NCI-H2227 (cell line): ENCODE results near the gene INSIG2.

Experiments
- DNase-seq: peaks from one replicate; lab custom pipeline; 2025; ENCODE audit not compliant: unreplicated experiment; lab: John Stamatoyannopoulos, UW

Gene INSIG2

DNA sequence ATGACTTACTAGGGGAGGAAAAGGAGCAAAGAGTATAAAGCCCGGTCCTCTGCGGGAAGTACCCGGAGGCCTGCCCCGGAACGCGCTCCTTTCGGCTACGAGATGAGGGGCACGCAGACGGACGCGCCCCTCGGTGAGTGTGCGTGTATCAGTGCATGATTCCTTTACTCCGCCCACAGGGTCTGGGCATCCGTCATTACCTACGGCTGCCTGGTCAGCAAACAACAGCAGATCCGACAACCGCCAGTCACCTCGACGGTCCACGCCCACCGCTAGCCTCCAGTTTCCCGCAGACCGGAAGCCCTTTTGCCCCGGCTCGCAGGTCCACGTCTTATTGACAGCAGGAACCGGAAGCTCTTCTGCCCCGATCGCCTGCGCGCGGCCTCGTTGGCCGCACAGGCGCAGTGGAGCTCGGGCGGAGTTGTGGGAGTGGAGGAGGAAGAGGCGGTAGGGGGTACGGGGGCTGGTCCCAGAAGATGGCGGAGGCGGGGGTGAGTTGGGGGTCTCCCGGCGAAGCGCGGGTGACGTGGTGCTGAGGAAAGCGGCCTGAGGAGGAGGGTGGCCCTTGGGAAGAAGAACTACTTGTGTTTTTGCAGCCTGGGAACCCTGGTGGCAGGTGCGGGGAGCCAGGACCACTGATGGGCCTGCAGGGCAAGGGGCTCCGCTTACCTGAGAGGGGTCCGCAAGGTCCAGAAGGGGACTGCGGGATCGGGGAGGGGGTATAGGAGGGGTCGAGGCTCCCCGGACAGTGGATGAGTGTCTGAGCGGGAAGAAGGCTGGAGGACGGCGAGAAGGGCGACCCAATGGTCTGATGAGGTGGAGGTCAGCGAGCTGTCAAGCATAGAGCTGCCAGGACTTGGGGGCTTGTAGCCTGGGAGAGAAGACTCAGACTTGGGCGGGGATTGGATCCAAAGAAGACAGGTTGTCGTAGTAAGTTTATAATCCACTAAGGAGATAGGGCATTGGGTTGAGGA lies at the start of gene INSIG2:
Gene INSIG2, plus strand, starts transcription at position 421 of the 974 bp plus-strand sequence. CDS start 8,086 bp downstream, outside the sequence.
- DNase-seq = peak; percentile 98

DNA sequence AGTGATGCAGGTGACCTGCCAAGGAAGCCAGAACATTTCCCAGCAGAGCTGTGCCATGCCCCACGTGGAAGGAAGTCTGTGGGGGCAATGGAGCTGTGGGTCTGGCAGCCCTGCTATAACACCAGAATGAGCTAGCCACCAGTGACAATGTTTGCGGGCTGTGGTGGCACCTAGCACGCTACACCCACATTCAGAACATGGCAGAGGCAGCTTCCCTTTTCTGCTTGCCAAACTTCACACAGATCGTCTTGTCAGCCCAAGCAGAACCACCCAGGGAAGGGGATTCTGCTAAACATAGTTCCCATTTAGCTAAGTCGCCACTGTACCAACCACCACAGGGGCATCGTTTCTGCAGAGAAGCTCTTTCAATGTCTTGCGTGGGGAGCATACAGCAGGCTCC lies 47.4 kb upstream of the INSIG2 start:
- no peak for DNase-seq

DNA sequence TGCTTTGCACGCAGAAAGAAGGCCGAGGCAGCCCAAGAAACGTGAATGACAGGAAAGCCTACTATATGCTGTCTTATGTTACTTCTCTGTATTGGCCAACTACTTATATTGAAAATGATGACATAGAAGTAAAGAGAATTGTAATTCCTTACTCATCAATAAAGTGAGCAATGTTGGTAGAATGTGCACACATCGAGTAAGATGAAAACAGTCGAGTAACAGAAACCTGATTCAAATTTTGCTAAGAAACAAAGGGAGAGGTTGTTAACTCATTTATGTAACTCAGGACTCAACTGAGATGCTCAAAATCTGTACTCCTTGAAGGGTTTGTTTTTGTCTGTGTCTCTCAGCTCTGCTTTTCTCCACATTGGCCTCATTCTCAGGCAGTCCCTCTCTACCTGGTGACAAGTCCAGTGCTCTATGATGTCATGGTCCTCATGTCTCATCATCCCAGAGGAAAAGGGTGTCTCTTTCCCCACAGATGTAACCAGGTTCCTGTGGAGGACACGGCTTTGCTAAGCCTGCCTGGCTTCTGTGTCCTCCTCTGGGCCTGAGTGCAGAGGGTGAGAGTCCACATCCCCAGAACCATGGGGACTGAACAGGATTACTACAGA lies 44.1 kb upstream of the INSIG2 start:
- no peak for DNase-seq

DNA sequence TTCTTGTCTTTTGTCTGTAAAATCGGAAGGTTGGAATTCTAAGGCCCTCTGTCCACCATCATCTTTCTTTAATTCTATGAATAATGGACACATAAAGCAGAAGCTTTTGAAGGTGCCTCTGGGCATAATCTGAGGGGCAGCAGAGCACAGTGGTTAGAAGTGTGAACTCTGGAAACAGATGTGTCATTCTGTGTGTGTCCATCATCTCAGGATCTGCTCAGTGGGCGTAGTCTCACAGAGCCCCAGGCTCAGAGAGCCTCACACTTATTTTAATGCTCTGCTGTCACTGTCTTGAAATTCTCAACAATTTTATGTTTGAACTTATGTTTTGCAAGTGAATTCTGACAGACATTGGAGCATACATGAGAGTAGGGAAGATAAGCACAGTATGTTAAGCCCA lies 43.4 kb upstream of the INSIG2 start:
- DNase-seq = no peak

DNA sequence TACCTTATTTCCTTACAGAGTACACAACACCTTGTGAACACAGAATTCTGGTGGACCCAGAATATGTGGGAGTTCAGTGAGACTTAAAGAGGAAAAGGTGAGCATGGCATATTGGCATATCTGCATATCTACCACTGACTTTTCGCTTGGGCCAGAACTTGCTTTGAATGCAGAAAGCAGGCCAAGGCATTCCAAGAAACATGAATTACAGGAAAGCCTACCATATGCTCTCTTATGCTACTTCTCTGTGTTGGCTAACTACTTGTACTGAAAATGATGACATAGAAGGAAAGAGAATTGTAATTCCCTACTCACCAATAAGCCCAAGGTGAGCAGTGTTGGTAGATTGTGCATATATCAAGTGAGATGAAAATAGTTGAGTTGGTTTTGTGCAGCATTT lies 43.0 kb upstream of the INSIG2 start:
- no peak for DNase-seq

DNA sequence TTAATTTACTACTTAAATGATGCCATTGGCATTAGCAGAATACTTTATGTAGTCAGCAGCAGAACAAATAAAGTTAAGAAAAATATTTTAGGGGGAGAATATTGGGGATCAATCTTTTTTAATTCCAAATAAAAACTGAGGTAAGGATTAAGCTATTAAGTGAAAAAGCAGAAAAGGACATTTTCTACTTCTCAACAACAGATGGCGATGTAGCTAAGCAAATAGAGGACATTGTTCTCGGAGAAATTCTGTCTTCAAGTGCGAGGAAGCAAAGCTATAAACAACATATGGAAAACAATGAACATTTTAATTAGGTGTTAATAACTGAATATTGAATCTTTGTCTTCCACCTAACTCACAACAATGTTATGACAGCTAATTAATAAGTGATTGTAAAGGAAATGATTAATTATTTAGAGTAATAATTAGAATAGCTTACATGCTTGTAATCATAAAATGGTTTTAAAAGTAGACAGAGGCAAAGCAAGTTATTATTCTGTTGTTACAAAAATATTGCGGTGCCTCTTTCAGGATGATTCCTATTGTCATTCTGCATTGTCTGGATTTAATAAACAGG lies 41.5 kb upstream of the INSIG2 start:
- peak; percentile 51 for DNase-seq

DNA sequence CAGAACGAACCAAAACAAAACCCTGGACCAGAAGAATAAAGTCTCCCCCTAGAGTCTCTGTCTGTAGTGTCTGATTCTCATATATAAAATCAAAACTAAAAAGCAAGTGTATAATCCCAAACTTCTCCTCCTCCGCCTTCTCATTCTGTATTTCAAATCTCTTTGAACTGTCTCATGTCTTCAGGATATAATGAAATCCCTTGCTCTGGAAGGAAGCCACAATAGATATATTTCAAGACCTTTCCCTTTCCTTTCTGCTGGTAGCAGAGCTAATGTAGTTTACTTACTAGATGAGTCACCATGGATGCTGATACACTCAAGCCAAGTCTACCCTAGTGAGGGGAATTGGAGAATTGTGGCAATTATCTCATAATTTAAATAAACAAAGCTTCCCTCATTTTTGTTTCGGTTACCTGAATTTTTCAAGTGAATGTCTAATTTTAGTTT lies 40.9 kb upstream of the INSIG2 start:
- no peak for DNase-seq

DNA sequence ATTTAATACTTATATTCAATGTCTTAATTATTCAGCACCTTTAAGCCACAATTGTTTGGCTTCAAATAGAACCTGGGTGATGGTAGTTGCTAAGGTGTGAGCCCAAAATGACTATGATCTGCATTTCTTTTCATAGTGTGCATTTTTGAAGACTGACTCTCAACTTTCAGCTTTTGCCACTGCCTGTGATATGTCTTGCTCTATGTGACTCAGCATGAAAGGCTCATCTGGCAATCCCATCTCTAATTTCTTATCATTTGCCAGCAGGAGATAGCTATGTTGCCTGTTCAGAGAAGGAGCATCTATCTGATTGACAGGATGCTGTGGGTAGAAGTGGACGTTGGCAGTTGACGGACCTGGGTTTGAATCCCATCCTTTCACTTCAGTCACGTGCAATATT lies 39.9 kb upstream of the INSIG2 start:
- no peak for DNase-seq

DNA sequence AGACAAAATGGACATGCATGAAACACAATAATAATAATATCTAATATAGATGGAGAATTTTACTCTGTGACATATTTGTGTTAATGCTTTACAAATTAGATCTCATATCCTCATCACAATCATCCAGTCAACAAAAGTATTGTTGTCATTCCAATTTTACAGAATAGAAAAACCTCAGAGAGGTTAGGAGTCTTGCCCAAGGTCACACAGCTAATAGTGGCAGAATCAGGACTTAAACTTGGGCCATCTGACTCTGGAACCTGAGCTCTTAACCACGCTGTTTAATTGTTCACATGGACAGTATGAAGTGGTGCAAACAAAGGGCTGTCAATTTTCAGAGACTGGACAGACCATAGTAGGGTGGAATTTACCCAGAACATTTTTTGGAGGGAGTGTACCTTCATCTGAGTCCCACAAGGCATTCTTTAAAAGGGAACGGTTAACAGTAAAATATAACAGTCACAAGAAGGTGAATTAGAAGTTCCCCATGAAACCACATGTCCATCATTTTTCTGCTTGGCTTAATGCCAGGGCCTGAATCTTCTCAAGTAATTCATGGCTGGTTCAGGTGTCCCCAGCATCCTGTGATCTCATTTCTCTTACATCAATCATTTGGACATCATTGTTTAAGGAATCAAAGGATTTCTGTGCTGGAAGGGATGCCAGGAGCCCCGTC lies 39.0 kb upstream of the INSIG2 start:
- no peak for DNase-seq

DNA sequence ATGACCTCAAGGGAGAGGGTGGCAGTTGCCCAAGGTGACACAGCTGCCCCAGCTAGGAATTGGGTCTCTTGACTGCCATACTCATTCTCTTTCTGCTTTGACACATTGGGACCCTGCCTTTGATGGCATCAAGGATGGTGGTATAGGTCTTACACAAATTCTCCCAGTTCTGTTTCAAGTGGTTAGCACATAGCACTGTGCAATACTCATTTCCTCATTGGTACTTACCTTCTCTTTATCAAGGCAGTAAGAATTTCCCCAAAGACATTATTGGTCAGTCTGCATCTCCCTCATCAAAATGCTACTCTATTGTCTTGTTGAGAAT lies 38.5 kb upstream of the INSIG2 start:
- no peak for DNase-seq

DNA sequence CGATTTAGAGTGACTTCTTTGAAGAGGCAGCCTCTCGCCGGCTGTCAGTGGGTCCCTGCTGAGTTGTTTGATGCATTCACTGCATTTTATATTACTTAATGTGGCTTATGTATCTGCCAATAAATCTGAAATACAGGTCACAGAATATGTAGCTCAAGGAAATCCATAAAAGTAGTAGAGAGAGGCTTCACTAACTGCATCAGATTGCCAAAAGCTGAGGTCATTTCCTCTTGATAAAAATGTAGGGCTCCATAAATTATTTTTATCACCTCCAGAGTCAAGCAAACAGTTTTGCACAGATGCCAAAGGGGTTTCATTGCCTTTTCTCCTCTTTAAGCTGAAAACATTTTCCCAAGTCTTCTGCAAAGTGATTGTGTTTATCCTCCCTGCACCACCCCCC lies 37.9 kb upstream of the INSIG2 start:
- no peak for DNase-seq

DNA sequence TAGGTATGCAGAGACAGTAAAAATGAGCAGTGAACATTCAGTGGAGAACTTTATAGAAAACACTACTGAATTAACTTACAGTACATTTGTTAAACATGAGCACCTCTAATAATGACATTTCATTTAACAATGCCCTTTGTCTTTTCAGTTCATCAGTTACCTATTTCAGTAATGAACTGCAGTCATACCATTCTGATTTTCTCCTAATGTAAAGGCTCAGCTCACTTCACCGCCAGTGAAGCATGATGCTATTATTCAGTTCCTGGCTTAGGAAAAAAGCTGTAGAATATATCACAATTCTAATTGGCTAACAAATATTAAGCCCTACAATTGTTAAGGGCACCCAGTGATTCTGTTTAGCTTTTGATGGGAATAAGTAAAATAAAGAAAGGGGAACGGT lies 37.3 kb upstream of the INSIG2 start:
- DNase-seq = no peak

DNA sequence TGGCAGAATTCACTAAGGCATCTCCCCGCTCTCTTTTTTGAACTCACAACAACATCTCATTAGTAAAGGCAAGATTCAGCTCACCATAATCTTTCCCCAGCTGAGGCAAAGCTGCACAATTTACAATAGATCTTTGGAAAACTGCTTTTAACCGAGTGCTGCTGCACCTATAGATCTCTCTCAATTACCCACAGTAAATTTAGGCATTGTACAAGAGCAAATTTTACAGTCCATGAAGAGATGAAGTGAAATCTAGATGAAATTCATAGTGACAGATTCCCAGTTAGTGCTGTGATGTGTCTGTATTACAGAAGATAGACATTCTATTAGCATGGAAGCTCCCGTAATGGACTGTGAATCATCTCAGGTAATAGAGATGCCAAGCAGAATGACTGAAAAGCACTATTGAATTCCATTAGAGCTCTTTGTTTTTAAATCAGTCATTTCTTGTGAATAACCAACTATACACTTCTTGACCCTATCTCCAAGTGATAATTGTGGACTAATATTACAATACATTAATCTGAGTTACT lies 36.4 kb upstream of the INSIG2 start:
- no peak for DNase-seq

DNA sequence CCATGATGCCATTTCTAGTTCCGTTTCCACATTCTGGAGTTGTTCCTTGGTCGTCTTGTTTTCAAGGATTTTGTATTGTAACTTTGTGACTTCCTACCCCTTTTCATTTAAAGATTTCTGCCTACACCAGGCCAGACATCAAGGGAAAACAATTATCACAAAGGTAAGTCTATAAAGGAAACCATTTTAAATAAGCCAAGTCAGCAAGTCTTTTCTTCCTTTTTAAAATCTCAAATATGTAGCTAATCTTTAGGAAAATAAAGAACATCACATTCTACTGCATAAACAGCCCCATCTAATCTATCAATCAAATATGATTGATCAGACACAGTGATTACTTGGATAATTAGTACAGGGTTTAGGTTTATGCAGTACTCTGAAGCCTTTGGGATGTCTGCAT lies 35.8 kb upstream of the INSIG2 start:
- DNase-seq = no peak

DNA sequence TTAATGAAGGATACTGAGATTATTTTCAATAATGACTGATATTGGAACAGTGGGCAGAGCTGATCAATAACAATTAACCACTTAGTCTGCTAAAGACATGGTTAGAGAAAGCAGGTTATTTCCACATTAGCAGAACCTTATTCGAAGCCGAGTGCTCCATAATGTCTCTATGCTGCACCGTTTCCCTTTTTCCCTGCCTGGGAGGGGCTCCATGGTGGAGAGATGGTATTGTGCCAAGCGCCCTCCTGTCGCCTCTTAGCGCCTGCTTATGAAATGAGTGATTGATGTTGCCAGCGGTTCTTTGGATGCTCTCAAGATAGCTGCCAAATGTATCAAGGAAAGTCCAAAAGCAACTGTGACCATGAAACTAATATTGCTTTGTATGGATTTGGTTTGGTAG lies 34.6 kb upstream of the INSIG2 start:
- DNase-seq = no peak

DNA sequence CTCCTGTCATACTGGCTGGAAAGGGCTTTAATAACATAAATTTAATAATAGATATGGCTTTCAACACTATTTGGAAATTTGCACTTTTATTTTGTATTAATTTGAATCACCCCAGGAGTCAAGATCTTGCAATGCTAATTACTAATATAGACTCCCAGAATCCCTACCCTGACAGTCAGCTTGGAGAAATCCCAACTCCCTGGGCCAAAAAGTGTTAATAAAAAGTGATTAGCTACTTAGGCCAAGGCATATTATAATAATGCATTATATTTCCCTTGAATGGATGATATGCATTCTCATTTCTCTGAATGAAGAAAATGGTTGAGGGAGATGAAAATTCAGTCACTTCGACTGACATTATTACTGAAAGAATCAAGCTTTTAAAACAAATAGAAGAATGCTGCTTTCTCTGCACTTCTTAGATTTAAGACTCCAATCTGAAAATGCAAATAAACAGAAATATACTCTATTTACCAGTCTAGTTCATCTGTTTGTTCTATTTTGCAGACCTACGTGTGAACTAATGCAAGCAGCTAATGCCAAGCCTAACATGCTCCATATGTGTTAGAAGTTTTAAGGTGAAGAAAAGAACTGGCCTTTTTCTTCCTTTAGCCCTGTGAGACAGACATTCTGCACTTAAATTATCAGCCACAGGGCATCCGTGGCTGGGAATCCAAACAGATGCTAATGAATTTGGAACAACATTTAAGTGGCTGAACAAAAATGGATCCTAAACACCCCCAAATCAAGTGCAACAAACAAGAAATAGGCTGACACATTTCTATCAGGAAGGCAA lies 33.9 kb upstream of the INSIG2 start:
- DNase-seq = no peak

DNA sequence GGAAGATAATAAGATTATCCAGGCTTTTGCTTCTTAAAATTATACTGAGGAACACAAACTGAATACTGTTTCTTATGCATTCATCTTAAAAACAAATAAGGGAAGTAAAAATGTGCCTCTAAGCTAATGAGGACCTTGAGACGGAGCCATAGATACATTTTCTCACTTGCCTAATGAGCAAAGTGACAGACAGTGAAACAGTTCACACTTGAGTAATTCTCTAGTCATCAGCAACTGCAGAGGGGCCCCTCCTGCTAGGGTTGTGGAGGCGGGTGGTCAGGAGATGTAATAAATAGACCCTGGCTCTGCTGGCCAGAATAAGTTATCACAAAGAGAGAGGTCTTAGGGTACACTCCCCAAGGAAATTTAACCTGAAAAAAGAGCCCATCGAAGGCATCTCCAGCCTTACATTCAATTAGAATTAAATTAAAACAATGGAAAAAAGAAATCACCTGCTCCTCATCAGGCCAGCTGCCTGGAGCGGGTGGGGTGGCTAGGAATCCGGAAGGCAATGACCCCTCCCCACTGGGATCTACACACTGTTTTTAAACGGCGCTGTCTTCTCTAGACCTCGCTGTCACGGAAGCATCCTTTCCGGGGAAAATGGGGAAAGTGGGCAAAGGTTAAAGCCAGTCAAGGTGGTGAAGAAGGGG lies 32.6 kb upstream of the INSIG2 start:
- DNase-seq = no peak

DNA sequence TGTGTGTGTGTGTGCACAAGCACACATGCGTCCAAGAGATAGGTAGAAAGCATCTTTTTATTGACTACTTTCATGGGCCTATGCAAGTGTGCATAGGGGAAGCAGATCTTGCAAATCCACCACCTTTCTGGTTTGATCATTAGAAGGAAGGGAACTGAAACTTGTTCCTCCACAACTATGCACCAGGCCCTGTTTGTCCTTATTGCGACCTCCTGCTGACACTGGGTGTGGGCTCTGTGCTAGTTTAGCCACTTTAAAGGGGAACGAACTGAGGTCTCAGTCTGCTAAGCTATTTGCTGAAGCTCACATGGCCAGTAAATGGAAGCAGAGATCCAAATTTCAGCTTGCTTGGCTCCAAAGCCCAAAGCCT lies 32.1 kb upstream of the INSIG2 start:
- no peak for DNase-seq

DNA sequence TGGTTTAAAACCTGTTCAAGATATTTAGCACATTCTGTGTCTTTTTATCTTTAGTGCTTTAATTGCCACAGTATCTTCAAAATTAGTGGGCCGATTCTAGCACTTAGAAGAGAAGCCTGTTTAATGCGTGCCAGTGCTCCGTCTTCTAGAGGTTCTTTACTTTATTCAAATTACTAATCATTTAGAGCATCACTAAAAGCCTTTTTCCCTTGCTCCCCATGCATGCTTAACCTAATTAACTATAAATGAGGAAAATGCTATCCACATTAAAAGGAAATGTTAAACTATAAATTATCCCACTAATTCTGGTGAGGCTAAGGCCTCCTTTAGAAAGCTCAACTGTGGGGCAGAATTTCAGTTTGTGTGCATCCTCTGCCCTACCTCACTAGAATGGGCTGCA lies 31.5 kb upstream of the INSIG2 start:
- no peak for DNase-seq

DNA sequence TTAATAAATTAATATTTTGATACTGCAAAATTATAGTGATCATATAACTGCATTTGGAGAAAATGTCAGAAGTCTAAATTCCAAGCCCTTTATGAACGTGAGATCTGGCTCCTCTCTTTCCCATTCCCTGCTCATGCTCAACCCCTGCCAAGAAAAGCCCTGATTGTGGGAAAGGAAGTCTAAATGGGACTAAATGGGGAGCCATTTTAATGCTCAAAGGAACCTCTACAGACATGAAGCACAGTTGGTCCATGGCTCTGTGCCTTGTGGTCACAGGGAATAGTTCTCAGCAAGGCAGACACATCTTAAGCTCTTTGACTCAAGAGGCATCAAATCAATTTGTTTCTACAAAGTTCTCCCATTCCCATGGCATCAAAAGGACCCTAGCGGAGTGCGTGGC lies 29.3 kb upstream of the INSIG2 start:
- no peak for DNase-seq
